ENCODE measurements around the gene MED16. TPM values are rescaled to one million over a fixed set of nuclear protein-coding genes. Genes with fewer than 3 reads are reported as not detected.

Gene MED16
- total and polyA plus RNA-seq, 2 of the 4 experiments (the other 2 are of a cell fraction), result 8.1 to 40.2 TPM

DNA sequence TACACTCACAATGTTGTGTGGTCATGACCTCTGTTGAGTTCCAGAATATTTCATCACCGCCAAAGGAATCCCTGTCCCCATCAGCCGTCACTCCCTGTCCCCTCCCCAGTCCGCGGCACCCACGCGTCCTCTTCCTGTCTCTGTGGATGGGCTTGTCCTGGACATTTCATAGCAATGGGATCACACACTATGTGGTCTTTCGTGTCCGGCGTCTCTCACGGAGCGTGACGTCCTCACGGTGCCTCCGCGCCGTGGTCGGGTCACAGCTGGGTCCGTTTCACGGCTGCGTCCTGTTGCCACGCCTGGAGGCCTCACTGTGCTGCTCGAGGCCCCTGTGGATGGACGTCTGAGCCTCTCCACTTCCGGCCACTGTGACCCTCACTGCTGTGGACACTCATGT lies 58.8 kb downstream of the MED16 start:
- no peak overlapping the region for H3K23ac ChIP-seq (ENCODE audit: low read depth, low read length)
- in situ Hi-C loops (cut with MboI; ENCODE audit: low sequenced_read_pairs) (no loop called here), intact Hi-C loops (cut with micrococcal nuclease) (no loop called here), dilution Hi-C loops (cut with HindIII; ENCODE audit: low sequenced_read_pairs, unreplicated experiment) (no loop called here)
- H3K56ac ChIP-seq (ENCODE audit: extremely low read depth, insufficient read depth, low read length), result no peak overlapping the region
- no TSS peak for BruUV-seq (replicated peaks)
- POLR2A ChIA-PET (ENCODE audit: unreplicated experiment), result no interaction called here
- H3K9me1 ChIP-seq (ENCODE audit: insufficient read depth, low read length), result no peaks in the 10 kb centered on the region
- ATAC-seq (ENCODE audit: low read depth), result no peak
- H2AK5ac ChIP-seq (ENCODE audit: low read depth, low read length), result no peak overlapping the region; the same call in 1 of the 2 replicates
- no peaks in the 10 kb centered on the region for H3K4me1 ChIP-seq (ENCODE audit: control insufficient read depth, insufficient read depth, low read length)
- WGBS, 2 experiments (ENCODE audit: extremely low coverage in 2 of 2, insufficient read length in 1 of 2), result 64% methylated on average over 10 of the region's 24 CpGs; no CpG with 5 or more reads in 1 of the 2 experiments
- H2BK5ac ChIP-seq (ENCODE audit: low read depth, low read length, poor library complexity, severe bottlenecking), result no peak overlapping the region
- no peaks in the 10 kb centered on the region for H3K36me3 ChIP-seq (ENCODE audit: control insufficient read depth, insufficient read depth, low read length)
- no peak overlapping the region for H3K18ac ChIP-seq (ENCODE audit: low read depth, low read length)
- H2BK20ac ChIP-seq (ENCODE audit: low read depth, low read length), result no peak overlapping the region
- H4K5ac ChIP-seq (ENCODE audit: low read depth, low read length), result no peak overlapping the region
- no peak for TF ChIP-seq MAFK (IDR thresholded peaks at IDR 0.05; ENCODE audit: low read depth, low read length)
- no peak for TF ChIP-seq FOS (IDR thresholded peaks at IDR 0.05; ENCODE audit: low read depth, low read length)
- no peak for TF ChIP-seq CEBPB (IDR thresholded peaks at IDR 0.05; ENCODE audit: low read depth, low read length)
- TF ChIP-seq, protein P1, sequence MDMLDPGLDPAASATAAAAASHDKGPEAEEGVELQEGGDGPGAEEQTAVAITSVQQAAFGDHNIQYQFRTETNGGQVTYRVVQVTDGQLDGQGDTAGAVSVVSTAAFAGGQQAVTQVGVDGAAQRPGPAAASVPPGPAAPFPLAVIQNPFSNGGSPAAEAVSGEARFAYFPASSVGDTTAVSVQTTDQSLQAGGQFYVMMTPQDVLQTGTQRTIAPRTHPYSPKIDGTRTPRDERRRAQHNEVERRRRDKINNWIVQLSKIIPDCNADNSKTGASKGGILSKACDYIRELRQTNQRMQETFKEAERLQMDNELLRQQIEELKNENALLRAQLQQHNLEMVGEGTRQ (IDR thresholded peaks at IDR 0.05; ENCODE audit: low read depth, low read length), result no peak
- no peak for TF ChIP-seq SMC3 (IDR thresholded peaks at IDR 0.05; ENCODE audit: low read depth, low read length)
- no peak for TF ChIP-seq CHD1 (IDR thresholded peaks at IDR 0.05; ENCODE audit: low read depth, low read length)
- no peak for TF ChIP-seq MAZ (IDR thresholded peaks at IDR 0.05; ENCODE audit: borderline replicate concordance, low read depth, low read length)
- no peak for TF ChIP-seq MXI1 (IDR thresholded peaks at IDR 0.05; ENCODE audit: borderline replicate concordance, low read depth, low read length)
- TF ChIP-seq CTCF (conservative IDR thresholded peaks at IDR 0.05; ENCODE audit: low read depth, low read length), result no peak
- TF ChIP-seq POLR2A (IDR thresholded peaks at IDR 0.05; ENCODE audit: low read depth, low read length), result no peak
- no peak for TF ChIP-seq ELK1 (IDR thresholded peaks at IDR 0.05; ENCODE audit: borderline replicate concordance, low read depth, low read length)
- TF ChIP-seq RFX5 (IDR thresholded peaks at IDR 0.05; ENCODE audit: low read depth, low read length), result no peak
- TF ChIP-seq RAD21 (IDR thresholded peaks at IDR 0.05; ENCODE audit: low read length), result no peak
- TF ChIP-seq RCOR1 (IDR thresholded peaks at IDR 0.05; ENCODE audit: insufficient replicate concordance, low read length), result no peak
- no peak for TF ChIP-seq NFE2L2 (IDR thresholded peaks at IDR 0.05; ENCODE audit: low read depth, low read length)
- no peak for TF ChIP-seq BHLHE40 (IDR thresholded peaks at IDR 0.05; ENCODE audit: low read depth, low read length)
- H4K8ac ChIP-seq (ENCODE audit: low read depth in 2 of 2, low read length in 2 of 2), result no peak overlapping the region
- no peak overlapping the region for H2BK120ac ChIP-seq (ENCODE audit: low read depth, low read length)
- H2AK9ac ChIP-seq (replicated peaks; ENCODE audit: low read depth, low read length, poor library complexity), result no peak overlapping the region
- H2BK15ac ChIP-seq (ENCODE audit: low read depth, low read length), result no peak overlapping the region
- no peak overlapping the region for H3K14ac ChIP-seq (replicated peaks; ENCODE audit: low read depth, low read length)
- CTCF ChIA-PET, result no interaction called here
- H3K9ac ChIP-seq (ENCODE audit: low read depth, low read length), result no peak overlapping the region
- H3K9me3 ChIP-seq (ENCODE audit: control insufficient read depth, insufficient read depth, low read length), result no peaks in the 10 kb centered on the region
- no peak overlapping the region for H3K27ac ChIP-seq (ENCODE audit: insufficient read depth, low read length)
- DNase-seq, result no peak
- H4K20me1 ChIP-seq (ENCODE audit: insufficient read depth, low read length), result no peaks in the 10 kb centered on the region
- H3K27me3 ChIP-seq (ENCODE audit: control insufficient read depth, insufficient read depth, low read length), result peaks cover 3% of the 10 kb centered on the region; the same call in 1 of the 2 replicates
- no peak overlapping the region for H3K4me3 ChIP-seq (ENCODE audit: insufficient read depth, low read depth, low read length)
- H3K4ac ChIP-seq (ENCODE audit: low read depth, low read length), result no peak overlapping the region
- H3K4me2 ChIP-seq (ENCODE audit: low read depth, low read length), result no peak overlapping the region
- no peaks in the 10 kb centered on the region for H3K79me1 ChIP-seq (ENCODE audit: low read depth in 1 of 2, low read length in 2 of 2)
- H4K91ac ChIP-seq (ENCODE audit: insufficient read depth, low read depth, low read length), result no peak overlapping the region
- H2AFZ ChIP-seq (replicated peaks; ENCODE audit: low read length, poor library complexity), result peak overlapping the region; percentile 32

All from IMR-90 (cell line).